ENCODE data around the gene FBXL19. TPM values are rescaled to one million over a fixed set of nuclear protein-coding genes. Genes with fewer than 3 reads are reported as not detected.
A peak's percentile ranks its signal among the peaks of the same experiment; 100 is the strongest.

The FBXL19 gene
- total and polyA plus RNA-seq, 2 of the 13 experiments (the other 11 are each of a cell fraction or from before 2014, with no cell fraction given), result 6.0 to 13.7 TPM

- TF ChIP-seq ZBTB25 (CRISPR knock-in tag; IDR thresholded peaks at IDR 0.05) (peak; percentile 97), ZNF232 (CRISPR knock-in tag; IDR thresholded peaks at IDR 0.05; ENCODE audit: borderline replicate concordance) (peak; percentile 73; the same call in 1 of the 2 replicates), NAIF1 (CRISPR knock-in tag; IDR thresholded peaks at IDR 0.05; ENCODE audit: borderline replicate concordance) (peak; percentile 72; the same call in 1 of the 2 replicates), ZHX2 (IDR thresholded peaks at IDR 0.05; ENCODE audit: low read depth) (peak; percentile 99), ZHX2 (CRISPR knock-in tag; IDR thresholded peaks at IDR 0.05; ENCODE audit: borderline replicate concordance) (no peak), SP1 (IDR thresholded peaks at IDR 0.05) (no peak), SP1 (CRISPR knock-in tag; IDR thresholded peaks at IDR 0.05) (peak; percentile 83), MAFK (conservative IDR thresholded peaks at IDR 0.05 in 1 of 2, IDR thresholded peaks at IDR 0.05 in 1 of 2; ENCODE audit: low read length in 2 of 2) (0 out of 4 replicates have a peak, but pooled peaks have one; percentile 0), ARNT2 (CRISPR knock-in tag; IDR thresholded peaks at IDR 0.05; ENCODE audit: low read depth) (0 out of 2 replicates have a peak, but pooled peaks have one; percentile 10), ZNF3 (CRISPR knock-in tag; IDR thresholded peaks at IDR 0.05) (no peak), ZNF101 (CRISPR knock-in tag; IDR thresholded peaks at IDR 0.05; ENCODE audit: borderline replicate concordance, low read depth) (no peak), HOXD1 (CRISPR knock-in tag; IDR thresholded peaks at IDR 0.05) (peak; percentile 68; the same call in 1 of the 2 replicates), CREB3 (CRISPR knock-in tag; IDR thresholded peaks at IDR 0.05) (0 out of 2 replicates have a peak, but pooled peaks have one; percentile 78), GPBP1L1 (CRISPR knock-in tag; IDR thresholded peaks at IDR 0.05) (no peak), NR2F2 (IDR thresholded peaks at IDR 0.05; ENCODE audit: borderline replicate concordance, low read depth) (0 out of 2 replicates have a peak, but pooled peaks have one; percentile 48), ZNF414 (CRISPR knock-in tag; IDR thresholded peaks at IDR 0.05) (peak; percentile 58), ZNF710 (CRISPR knock-in tag; IDR thresholded peaks at IDR 0.05; ENCODE audit: borderline replicate concordance) (0 out of 2 replicates have a peak, but pooled peaks have one; percentile 20)
Observed at GRCh38 chr16:30922420-30922959, 882 bp upstream of the FBXL19 start (continued).

Data from HepG2 (cell line).